ENCODE data around the gene MRM3.
A peak's percentile ranks its signal among the peaks of the same experiment; 100 is the strongest.
"Not testable (repeated sequence)": the region's sequence is repeated elsewhere in the genome, so short reads cannot be mapped to it uniquely, and the experiment has no call there.

MRM3 gene

DNA sequence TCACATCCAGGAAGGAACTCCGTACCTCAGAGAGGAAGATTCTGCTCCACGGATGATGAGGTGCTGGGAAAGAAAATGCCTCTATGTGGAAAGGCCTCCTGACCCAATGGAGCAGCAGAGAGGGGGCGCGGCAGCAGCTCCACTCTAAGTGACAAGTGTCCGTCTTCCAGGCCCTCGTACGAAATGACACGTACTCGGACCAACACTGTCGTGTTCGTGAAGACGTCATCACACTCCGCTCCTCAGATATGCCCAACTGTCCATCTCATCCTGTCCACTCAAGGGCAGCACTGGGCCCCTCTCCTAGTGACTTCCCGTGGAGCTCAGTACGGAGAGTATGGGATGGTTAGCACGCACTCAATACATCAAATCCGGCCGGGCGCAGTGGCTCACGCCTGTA lies 32.2 kb downstream of the MRM3 start:
- DNase-seq: no peak

DNA sequence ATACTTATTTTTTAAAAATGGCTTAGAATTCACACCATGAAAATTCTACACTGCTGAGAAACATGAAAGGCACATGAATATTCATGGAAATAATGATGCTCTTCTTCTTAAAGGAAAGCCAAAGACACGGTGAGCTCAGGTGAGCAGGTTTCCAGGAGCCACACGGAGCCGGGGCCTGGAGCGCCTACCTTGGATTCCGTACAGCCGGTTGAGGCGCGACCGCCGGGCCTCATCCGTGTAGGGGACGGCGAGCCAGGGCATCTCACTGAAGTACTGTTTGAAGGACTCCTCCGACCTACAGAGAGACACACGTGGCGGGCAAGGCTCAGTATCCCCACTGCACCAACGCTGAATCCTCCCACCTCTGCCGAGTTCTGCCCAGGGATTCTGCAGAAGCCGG lies 37.1 kb downstream of the MRM3 start:
- DNase-seq: no peak

DNA sequence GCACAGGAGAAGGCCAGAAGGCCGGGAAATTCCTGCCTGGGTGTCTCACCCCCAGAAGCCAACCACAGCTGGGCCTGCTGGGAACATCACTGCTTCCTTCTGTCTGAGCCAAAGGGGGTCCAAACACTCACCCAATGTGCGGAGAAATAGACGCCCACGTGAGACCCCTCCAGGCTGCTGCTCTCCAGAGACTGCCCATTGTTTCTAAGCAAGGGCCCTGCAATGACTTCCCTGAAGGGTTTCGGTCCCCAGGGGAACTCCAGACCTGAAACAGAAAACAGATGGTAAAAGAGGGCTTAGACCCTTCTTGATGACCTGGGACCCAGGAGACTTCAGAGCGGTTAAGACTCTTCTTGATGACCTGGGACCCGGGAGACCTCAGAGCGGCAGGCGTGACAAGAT lies 41.3 kb downstream of the MRM3 start:
- DNase-seq: no peak

DNA sequence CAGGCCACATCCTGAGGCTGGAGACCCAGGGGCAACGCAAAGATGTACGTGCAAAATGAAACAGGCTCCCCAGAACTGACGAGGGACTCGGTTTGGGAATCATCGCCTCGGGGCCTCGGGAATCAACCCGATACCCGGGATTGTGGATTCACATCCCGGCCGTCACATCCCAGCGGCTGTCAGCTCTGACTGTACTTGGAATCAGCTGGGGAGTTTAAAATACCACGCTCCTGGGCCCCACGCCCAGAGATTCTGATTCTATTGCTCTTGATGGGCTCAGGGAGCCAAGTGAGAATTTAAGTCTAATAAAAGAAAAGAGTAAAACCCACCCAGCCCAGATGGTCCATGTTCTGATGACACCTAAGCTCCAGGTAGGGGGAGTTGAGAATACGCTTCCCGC lies 42.2 kb downstream of the MRM3 start:
- DNase-seq: no peak

DNA sequence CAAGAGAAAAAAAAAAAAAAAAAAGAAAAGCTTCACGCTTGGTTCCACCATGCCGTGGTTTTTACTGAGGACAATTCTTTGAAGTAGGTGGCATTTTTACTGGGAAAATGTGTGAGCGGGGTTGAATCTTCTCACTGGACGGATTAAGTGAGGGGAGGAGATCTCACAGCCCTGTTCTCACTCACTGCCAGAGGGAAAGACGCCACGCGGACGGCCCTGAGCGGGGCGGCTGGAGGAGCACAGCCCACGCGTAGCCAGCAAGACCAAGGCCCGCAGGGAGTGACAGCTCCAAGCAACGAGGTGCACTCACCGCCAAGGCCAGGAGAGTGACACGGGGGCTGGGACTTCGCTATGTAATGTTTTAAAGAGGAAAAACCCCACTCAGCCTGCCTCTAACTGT lies 43.1 kb downstream of the MRM3 start:
- no peak for DNase-seq

DNA sequence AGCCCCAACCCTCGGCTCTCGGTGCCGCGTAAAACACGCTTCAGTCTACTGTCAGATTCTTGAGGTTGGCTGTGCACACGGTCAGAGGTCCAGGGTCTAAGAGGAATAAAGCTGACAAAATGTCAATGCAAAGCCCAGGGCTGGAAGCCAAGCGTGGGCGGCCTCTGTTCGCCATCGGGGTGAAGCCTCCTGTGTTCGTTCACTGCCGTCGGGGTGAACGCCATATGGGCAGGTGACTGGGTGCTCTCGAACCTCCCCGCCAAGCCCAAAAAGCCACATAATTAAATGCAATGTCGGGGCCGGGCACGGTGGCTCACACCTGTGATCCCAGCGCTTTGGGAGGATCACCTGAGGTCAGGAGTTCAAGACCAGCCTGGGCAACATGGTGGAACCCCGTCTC lies 44.6 kb downstream of the MRM3 start:
- DNase-seq: no peak

DNA sequence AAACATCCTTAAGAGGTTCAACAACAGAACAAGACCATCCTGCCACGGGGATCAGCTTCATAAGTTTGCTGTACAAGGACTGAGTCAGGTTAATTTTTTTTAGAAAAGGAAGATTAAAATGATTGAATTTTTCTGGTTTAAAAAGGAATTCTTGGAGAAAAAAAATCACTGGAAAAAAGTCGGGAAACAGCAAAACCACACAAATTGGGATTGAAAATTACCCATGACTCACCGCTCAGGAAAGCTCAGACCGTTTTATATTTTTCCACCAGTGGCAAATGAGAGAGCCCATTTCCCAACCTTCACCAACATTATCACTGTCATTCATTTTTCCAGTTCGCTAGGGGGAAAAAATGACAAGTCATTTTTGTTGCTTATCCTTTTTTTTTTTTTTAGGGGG lies 46.6 kb downstream of the MRM3 start:
- no peak for DNase-seq

DNA sequence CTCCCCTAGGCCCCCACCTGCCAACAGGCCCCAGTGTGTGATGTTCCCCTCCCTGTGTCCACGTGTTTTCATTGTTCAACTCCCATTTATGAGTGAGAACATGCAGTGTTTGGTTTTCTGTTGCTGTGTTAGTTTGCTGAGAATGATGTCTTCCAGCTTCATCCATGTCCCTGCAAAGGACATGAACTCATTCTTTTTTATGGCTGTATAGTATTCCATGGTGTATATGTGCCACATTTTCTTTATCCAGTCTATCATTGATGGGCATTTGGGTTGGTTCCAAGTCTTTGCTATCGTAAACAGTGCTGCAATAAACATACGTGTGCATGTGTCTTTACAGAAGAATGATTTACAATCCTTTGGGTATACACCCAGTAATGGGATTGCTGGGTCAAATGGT lies 47.5 kb downstream of the MRM3 start:
- DNase-seq: not testable (repeated sequence)

DNA sequence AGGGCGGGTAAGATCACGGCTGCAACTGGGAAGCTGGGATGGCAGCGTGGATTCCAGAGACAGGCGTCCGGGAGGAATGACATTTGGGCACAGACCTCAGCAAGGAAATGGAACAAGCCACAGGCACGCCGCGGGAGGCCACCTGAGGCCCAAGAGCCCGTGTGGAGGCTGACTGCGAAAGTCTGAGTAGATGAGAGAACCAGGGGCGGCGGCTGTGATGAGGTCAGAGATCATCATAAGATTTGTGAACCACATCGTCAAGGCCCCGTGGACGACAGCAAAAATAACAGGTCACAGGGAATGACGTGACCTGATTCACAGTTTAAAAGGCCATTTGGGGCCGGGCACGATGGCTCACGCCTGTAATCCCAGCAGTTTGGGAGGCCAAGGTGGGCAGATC lies 48.2 kb downstream of the MRM3 start:
- no peak for DNase-seq

DNA sequence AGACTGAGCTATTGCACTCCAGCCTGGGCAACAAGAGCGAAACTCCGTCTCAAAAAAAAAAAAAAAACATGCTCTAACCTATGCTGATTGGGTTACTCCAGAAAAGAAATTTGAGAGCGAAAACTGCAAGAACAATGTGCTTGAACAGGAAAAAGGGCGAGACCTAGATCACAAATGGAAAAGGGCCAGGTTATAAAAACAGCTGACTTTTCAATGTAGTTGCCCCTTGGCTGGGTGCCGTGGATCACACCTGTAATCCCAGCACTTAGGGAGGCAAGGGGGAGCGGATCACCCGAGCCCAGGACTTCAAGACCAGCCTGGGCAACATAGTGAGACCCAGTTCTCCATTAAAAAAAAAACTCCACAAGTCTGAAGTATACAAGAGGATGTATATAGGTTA lies 48.8 kb downstream of the MRM3 start:
- DNase-seq: no peak

DNA sequence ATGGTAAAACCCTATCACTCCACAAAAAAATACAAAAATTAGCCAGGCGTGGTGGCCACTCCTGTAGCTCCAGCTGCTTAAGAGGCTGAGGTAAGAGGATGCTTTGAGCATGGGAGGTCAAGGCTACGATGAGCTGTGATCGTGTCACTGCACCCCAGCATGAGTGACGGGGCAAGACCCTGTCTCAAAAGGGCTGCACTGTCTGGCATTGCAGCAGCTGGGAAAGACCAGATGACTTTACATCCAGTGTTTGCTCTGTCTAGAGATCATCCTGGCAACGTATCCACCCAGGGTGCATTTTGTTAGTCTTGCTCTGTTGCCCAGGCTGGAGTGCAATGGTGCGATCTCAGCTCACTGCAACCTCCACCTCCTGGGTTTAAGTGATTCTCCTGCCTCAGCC lies 52.0 kb downstream of the MRM3 start:
- no peak for DNase-seq

DNA sequence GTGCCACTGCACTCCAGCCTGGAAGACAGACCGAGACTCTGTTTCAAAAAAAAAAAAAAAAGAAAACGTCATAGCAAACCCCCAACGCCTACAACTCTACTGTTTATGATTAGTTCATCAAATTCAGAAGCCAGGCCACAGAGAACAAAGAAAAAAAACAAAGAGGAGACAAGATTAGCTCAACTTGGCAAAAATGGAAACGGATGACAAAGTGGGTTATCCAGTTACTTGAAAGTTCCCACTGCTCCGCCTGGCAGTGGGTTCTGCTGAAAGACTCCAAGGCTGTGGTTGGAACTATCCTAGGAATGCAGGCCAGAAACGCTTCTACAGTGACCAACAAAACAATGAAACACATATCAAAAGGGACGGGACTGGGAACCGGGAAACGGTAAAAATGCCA lies 53.1 kb downstream of the MRM3 start:
- DNase-seq: no peak

DNA sequence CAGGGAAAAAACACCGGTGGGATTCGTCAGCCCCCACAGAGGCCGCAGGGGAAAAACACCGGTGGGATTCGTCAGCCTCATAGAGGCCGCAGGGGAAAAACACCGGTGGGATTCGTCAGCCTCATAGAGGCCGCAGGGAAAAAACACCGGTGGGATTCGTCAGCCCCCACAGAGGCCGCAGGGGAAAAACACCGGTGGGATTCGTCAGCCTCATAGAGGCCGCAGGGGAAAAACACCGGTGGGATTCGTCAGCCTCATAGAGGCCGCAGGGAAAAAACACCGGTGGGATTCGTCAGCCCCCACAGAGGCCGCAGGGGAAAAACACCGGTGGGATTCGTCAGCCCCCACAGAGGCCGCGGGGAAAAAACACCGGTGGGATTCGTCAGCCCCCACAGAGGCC lies 53.6 kb downstream of the MRM3 start:
- not testable (repeated sequence) for DNase-seq

DNA sequence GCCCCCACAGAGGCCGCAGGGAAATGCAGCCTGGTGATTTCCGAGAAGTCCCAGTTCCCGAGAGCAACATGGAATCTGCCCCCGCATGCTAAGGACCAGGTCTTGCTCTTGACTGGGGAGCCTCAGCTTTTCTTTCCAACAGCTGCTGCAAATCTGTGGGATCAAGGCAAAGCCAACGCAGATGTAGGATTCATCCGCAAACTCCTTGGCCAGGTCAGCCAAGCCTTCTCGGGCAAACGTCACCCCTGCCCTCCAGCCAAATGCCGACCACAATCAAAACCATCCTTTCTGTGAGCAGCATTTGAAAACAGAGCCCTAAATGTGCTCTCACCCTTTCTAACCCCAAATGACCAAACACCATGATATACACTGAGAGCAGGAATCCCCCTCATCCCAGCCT lies 54.0 kb downstream of the MRM3 start:
- DNase-seq: no peak

DNA sequence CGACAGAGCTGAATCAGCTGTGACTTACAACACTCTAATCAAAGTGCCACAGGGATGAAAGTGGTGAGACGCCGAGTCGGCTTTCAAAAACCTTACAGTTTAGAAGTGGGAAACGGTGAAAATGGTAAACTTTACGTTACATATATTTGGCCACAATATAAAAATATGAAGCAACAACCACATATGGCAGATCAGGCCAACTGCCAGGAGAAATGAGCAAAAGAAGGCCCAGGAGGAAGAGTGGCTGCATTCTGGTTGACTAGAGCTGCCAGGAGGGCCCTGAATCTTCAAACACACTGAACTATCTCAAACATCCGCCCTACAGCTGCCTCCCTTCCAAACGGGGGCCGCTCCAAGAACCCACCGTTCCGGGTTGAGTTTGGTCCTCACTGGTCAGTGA lies 56.3 kb downstream of the MRM3 start:
- DNase-seq: no peak

DNA sequence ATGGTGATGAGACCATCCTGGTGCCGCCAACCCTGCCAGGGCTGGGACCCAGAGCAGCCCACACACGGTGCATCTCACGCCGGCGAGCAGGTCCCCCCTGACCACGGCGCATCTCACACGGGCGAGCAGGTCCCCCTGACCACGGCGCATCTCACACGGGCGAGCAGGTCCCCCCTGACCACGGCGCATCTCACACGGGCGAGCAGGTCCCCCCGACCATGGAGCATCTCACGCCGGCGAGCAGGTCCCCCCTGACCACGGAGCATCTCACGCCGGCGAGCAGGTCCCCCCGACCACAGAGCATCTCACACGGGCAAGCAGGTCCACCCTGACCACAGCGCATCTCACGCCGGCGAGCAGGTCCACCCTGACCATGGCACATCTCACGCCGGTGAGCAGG lies 59.2 kb downstream of the MRM3 start:
- DNase-seq: peak in 6 of 56 donors; percentile 3 to 13 (median 7)
